K562 (cell line): ENCODE measurements around the gene CRKL. TPM values are rescaled to one million over a fixed set of nuclear protein-coding genes. Genes with fewer than 3 reads are reported as not detected.

ENCODE experiments used
- ZNF311 ChIP-seq: fragments of 250-450 bp; sonication (Bioruptor Pico); IDR thresholded peaks from 2 replicates; pipeline ENCODE4 v1.4.0; 2020; ENCODE audit warnings: mild to moderate bottlenecking, moderate library complexity
- ZNF639 ChIP-seq, 2 experiments: fragments of 200-800 bp in 1 of 2; sonication (Bioruptor generic) in 1 of 2; sonication (generic) in 1 of 2; formaldehyde crosslinking in 1 of 2; IDR thresholded peaks in 1 of 2; conservative IDR thresholded peaks in 1 of 2; 2 replicates each; pipeline versions ENCODE4 v1.5.0 to v1.6.1; 2016 to 2020; ENCODE audit warnings: missing compliant biosample characterization in 1 of 2, missing genetic modification characterization in 1 of 2, missing genetic modification reagents in 1 of 2
- polyA plus RNA-seq, 8 experiments: library from polyadenylated mRNA; depleted of rRNA in 4 of 8; stranded (reverse) in 5 of 8; unstranded in 3 of 8; fragments of >200 nt; fragmentation: Nextera tagmentation in 2 of 8; fragmentation: Illumina TruSeq in 1 of 8; extraction: Ambion mirVana in 2 of 8; extraction: Trizol in 1 of 8; gene quantifications; 2 replicates each; pipeline versions ENCODE4 v1.2.1 to v1.2.3, GENCODE V29; 2011 to 2014; ENCODE audit warnings: inconsistent platforms in 1 of 8, missing spikeins in 1 of 8
- total RNA-seq, 7 experiments: library from RNA; depleted of rRNA in 6 of 7; stranded (reverse); fragments of >200 nt in 6 of 7; fragmentation: Illumina TruSeq in 2 of 7; extraction: Trizol in 2 of 7; gene quantifications; 2 replicates each; pipeline versions ENCODE4 v1.2.1 to v1.2.3, GENCODE V29; 2011 to 2021; ENCODE audit warnings: low replicate concordance in 1 of 7
- TF ChIP-seq, protein P1 (sequence below): fragments of 250-450 bp; sonication (Bioruptor Pico); IDR thresholded peaks from 2 replicates; pipeline ENCODE4 v1.5.0; 2021; ENCODE audit warnings: mild to moderate bottlenecking, borderline replicate concordance
- TF ChIP-seq, protein P2 (sequence below): fragments of 250-450 bp; sonication (Bioruptor Pico); IDR thresholded peaks from 2 replicates; pipeline ENCODE4 v1.8.0; 2022; ENCODE audit warnings: moderate library complexity, mild to moderate bottlenecking, inconsistent platforms

Gene CRKL
- total and polyA plus RNA-seq, 9 of the 15 experiments (the other 6 are each of a cell fraction or from before 2014, with no cell fraction given), result 100 to 263 (median 124) TPM

GRCh38 chr22:20906387-20906767, 10.8 kb upstream of the CRKL start (continued):
- TF ChIP-seq, protein P1, sequence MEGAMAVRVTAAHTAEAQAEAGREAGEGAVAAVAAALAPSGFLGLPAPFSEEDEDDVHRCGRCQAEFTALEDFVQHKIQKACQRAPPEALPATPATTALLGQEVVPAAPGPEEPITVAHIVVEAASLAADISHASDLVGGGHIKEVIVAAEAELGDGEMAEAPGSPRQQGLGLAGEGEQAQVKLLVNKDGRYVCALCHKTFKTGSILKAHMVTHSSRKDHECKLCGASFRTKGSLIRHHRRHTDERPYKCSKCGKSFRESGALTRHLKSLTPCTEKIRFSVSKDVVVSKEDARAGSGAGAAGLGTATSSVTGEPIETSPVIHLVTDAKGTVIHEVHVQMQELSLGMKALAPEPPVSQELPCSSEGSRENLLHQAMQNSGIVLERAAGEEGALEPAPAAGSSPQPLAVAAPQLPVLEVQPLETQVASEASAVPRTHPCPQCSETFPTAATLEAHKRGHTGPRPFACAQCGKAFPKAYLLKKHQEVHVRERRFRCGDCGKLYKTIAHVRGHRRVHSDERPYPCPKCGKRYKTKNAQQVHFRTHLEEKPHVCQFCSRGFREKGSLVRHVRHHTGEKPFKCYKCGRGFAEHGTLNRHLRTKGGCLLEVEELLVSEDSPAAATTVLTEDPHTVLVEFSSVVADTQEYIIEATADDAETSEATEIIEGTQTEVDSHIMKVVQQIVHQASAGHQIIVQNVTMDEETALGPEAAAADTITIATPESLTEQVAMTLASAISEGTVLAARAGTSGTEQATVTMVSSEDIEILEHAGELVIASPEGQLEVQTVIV (CRISPR knock-in tag), result peak; percentile 49; the same call in 1 of the 2 replicates
- no peak for TF ChIP-seq ZNF639 (CRISPR knock-in tag; conservative IDR thresholded peaks at IDR 0.05 in 1 of 2, IDR thresholded peaks at IDR 0.05 in 1 of 2)
- TF ChIP-seq ZNF311 (CRISPR knock-in tag), result 0 out of 2 replicates have a peak, but pooled peaks have one; percentile 30
- TF ChIP-seq, protein P2, sequence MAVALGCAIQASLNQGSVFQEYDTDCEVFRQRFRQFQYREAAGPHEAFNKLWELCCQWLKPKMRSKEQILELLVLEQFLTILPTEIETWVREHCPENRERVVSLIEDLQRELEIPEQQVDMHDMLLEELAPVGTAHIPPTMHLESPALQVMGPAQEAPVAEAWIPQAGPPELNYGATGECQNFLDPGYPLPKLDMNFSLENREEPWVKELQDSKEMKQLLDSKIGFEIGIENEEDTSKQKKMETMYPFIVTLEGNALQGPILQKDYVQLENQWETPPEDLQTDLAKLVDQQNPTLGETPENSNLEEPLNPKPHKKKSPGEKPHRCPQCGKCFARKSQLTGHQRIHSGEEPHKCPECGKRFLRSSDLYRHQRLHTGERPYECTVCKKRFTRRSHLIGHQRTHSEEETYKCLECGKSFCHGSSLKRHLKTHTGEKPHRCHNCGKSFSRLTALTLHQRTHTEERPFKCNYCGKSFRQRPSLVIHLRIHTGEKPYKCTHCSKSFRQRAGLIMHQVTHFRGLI, result 0 out of 2 replicates have a peak, but pooled peaks have one; percentile 8
